K562 (cell line): ENCODE data around the gene ATP6V0E2. TPM values are rescaled to one million over a fixed set of nuclear protein-coding genes. Genes with fewer than 3 reads are reported as not detected.

Experiments
- AFF1 ChIP-seq, 2 experiments: fragments of 450-650 bp; IDR thresholded peaks; 2 replicates each; pipeline ENCODE4 v1.6.1; 2018; ENCODE audit warnings: mild to moderate bottlenecking in 2 of 2, low read depth in 1 of 2; ENCODE audit not compliant: partially characterized antibody in 2 of 2
- ATF7 ChIP-seq: fragments of 450-650 bp; IDR thresholded peaks from 2 replicates; pipeline ENCODE4 v1.7.1; 2014; ENCODE audit warnings: mild to moderate bottlenecking, moderate library complexity
- BRCA1 ChIP-seq, 2 experiments: fragments of 450-650 bp in 1 of 2; sonication (generic) in 1 of 2; formaldehyde crosslinking in 1 of 2; IDR thresholded peaks; 2 replicates each; pipeline versions ENCODE4 v1.5.0 to v1.6.1; 2017 to 2020; ENCODE audit warnings: mild to moderate bottlenecking in 1 of 2, missing genetic modification reagents in 1 of 2
- CBX8 ChIP-seq: fragments of 200-600 bp; sonication (generic); IDR thresholded peaks from 2 replicates; pipeline ENCODE4 v1.6.1; 2012; ENCODE audit warnings: borderline replicate concordance, mixed run types, low read depth, mild to moderate bottlenecking, moderate library complexity, mixed read lengths, low read length, control low read depth, inconsistent platforms; ENCODE audit not compliant: poor library complexity, severe bottlenecking; ENCODE audit errors: extremely low read depth
- ETV6 ChIP-seq, 3 experiments: fragments of 150-350 bp in 1 of 3; sonication (generic) in 1 of 3; formaldehyde crosslinking in 1 of 3; IDR thresholded peaks; 2 replicates each; pipeline versions ENCODE4 v1.6.1 to v1.8.0; 2014 to 2022; ENCODE audit warnings: borderline replicate concordance in 2 of 3, low read depth in 2 of 3, antibody characterized with exemption in 1 of 3, low read length in 1 of 3, mild to moderate bottlenecking in 1 of 3, missing genetic modification reagents in 1 of 3
- FOXK1 ChIP-seq: sonication (generic); formaldehyde crosslinking; IDR thresholded peaks from 2 replicates; pipeline ENCODE4 v1.8.0; 2022; ENCODE audit warnings: missing genetic modification reagents, mild to moderate bottlenecking, borderline replicate concordance
- FOXM1 ChIP-seq, 2 experiments: fragments of 450-650 bp in 1 of 2; sonication (generic) in 1 of 2; formaldehyde crosslinking in 1 of 2; IDR thresholded peaks; 2 replicates each; pipeline versions ENCODE4 v1.6.1 to v1.9.0; 2017 to 2022; ENCODE audit warnings: low read depth in 2 of 2, mild to moderate bottlenecking in 2 of 2, missing genetic modification reagents in 1 of 2, moderate library complexity in 1 of 2
- GTF2E2 ChIP-seq: fragments of 200-800 bp; sonication (Bioruptor generic); IDR thresholded peaks from 2 replicates; pipeline ENCODE4 v1.6.1; 2016; ENCODE audit warnings: missing genetic modification characterization, missing compliant biosample characterization
- JUND ChIP-seq, 2 experiments: IDR thresholded peaks; 2 replicates in 1 of 2; 3 replicates in 1 of 2; pipeline ENCODE4 v1.6.1; 2011; ENCODE audit warnings: borderline replicate concordance in 2 of 2, low read depth in 2 of 2, low read length in 2 of 2, improper control_type of control experiment in 1 of 2, missing biosample characterization in 1 of 2, missing genetic modification characterization in 1 of 2, missing genetic modification reagents in 1 of 2
- NFXL1 ChIP-seq: fragments of 450-650 bp; formaldehyde crosslinking; IDR thresholded peaks from 2 replicates; pipeline ENCODE4 v1.4.0; 2021; ENCODE audit warnings: mild to moderate bottlenecking
- PML ChIP-seq: IDR thresholded peaks from 2 replicates; pipeline ENCODE4 v1.6.1; 2012; ENCODE audit warnings: low read length, inconsistent platforms
- RBM22 ChIP-seq: fragments of 200-400 bp; formaldehyde crosslinking; IDR thresholded peaks from 2 replicates; pipeline ENCODE4 v1.6.1; 2018; ENCODE audit warnings: low read length, low read depth; ENCODE audit not compliant: poor library complexity, severe bottlenecking
- SP1 ChIP-seq: sonication (generic); formaldehyde crosslinking; IDR thresholded peaks from 2 replicates; pipeline ENCODE4 v1.8.1; 2022; ENCODE audit warnings: mild to moderate bottlenecking, missing genetic modification reagents
- WHSC1 ChIP-seq: IDR thresholded peaks from one replicate; pipeline ENCODE4 v1.6.1; 2012; ENCODE audit warnings: low read length, control low read depth, inconsistent platforms
- ZNF212 ChIP-seq: fragments of 450-650 bp; formaldehyde crosslinking; IDR thresholded peaks from 2 replicates; pipeline ENCODE4 v1.4.0; 2020; ENCODE audit warnings: mild to moderate bottlenecking
- ZNF311 ChIP-seq: fragments of 250-450 bp; sonication (Bioruptor Pico); IDR thresholded peaks from 2 replicates; pipeline ENCODE4 v1.4.0; 2020; ENCODE audit warnings: mild to moderate bottlenecking, moderate library complexity
- polyA plus RNA-seq, 8 experiments: library from polyadenylated mRNA; depleted of rRNA in 4 of 8; stranded (reverse) in 5 of 8; unstranded in 3 of 8; fragments of >200 nt; fragmentation: Nextera tagmentation in 2 of 8; fragmentation: Illumina TruSeq in 1 of 8; extraction: Ambion mirVana in 2 of 8; extraction: Trizol in 1 of 8; gene quantifications; 2 replicates each; pipeline versions ENCODE4 v1.2.1 to v1.2.3, GENCODE V29; 2011 to 2014; ENCODE audit warnings: inconsistent platforms in 1 of 8, missing spikeins in 1 of 8
- total RNA-seq, 7 experiments: library from RNA; depleted of rRNA in 6 of 7; stranded (reverse); fragments of >200 nt in 6 of 7; fragmentation: Illumina TruSeq in 2 of 7; extraction: Trizol in 2 of 7; gene quantifications; 2 replicates each; pipeline versions ENCODE4 v1.2.1 to v1.2.3, GENCODE V29; 2011 to 2021; ENCODE audit warnings: low replicate concordance in 1 of 7
- TF ChIP-seq, protein P1 (sequence below): fragments of 450-650 bp; IDR thresholded peaks from 2 replicates; pipeline ENCODE4 v1.6.1; 2016; ENCODE audit warnings: antibody characterized with exemption
- TF ChIP-seq, protein P2 (sequence below): sonication (generic); formaldehyde crosslinking; IDR thresholded peaks from 2 replicates; pipeline ENCODE4 v1.8.0; 2022; ENCODE audit warnings: missing genetic modification reagents, mild to moderate bottlenecking, moderate library complexity, borderline replicate concordance

The ATP6V0E2 gene
- total and polyA plus RNA-seq, 9 of the 15 experiments (the other 6 are each of a cell fraction or from before 2014, with no cell fraction given): 0.55 to 18.5 (median 10.9) TPM

- TF ChIP-seq CBX8 (no peak), GTF2E2 (tag) (no peak), ZNF212 (peak; percentile 86; the same call in 1 of the 2 replicates), RBM22 (peak; percentile 64), FOXM1 (IDR thresholded peaks at IDR 0.05; ENCODE audit: low read depth) (no peak), FOXM1 (CRISPR knock-in tag; IDR thresholded peaks at IDR 0.05; ENCODE audit: low read depth) (peak; percentile 71; the same call in 1 of the 2 replicates), ETV6 (IDR thresholded peaks at IDR 0.05; ENCODE audit: borderline replicate concordance in 1 of 2, low read depth in 2 of 2, low read length in 1 of 2) (no peak), ETV6 (CRISPR knock-in tag; IDR thresholded peaks at IDR 0.05; ENCODE audit: borderline replicate concordance) (peak; percentile 84; the same call in 1 of the 2 replicates), PML (no peak; the same call in 1 of the 2 replicates), NFXL1 (0 out of 2 replicates have a peak, but pooled peaks have one; percentile 51), AFF1 (IDR thresholded peaks at IDR 0.05; ENCODE audit: low read depth in 1 of 2, partially characterized antibody in 2 of 2) (peak in 1 of 2 experiments; percentile 90), ZNF311 (CRISPR knock-in tag) (no peak), FOXK1 (CRISPR knock-in tag) (peak; percentile 62; the same call in 1 of the 2 replicates), JUND (IDR thresholded peaks at IDR 0.05; ENCODE audit: borderline replicate concordance, low read depth, low read length) (peak; percentile 65), JUND (tag; IDR thresholded peaks at IDR 0.05; ENCODE audit: borderline replicate concordance, low read depth, low read length) (peak; percentile 52; the same call in 1 of the 3 replicates), BRCA1 (IDR thresholded peaks at IDR 0.05) (no peak), BRCA1 (CRISPR knock-in tag; IDR thresholded peaks at IDR 0.05) (0 out of 2 replicates have a peak, but pooled peaks have one; percentile 17), ATF7 (peak; percentile 90), WHSC1 (peak; percentile 48), SP1 (CRISPR knock-in tag) (peak; percentile 94)
- TF ChIP-seq, protein P1, sequence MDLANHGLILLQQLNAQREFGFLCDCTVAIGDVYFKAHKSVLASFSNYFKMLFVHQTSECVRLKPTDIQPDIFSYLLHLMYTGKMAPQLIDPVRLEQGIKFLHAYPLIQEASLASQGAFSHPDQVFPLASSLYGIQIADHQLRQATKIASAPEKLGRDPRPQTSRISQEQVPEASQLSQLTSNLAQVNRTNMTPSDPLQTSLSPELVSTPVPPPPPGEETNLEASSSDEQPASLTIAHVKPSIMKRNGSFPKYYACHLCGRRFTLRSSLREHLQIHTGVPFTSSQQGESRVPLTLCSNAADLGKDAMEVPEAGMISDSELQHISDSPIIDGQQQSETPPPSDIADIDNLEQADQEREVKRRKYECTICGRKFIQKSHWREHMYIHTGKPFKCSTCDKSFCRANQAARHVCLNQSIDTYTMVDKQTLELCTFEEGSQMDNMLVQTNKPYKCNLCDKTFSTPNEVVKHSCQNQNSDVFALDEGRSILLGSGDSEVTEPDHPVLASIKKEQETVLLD: no peak
- TF ChIP-seq, protein P2, sequence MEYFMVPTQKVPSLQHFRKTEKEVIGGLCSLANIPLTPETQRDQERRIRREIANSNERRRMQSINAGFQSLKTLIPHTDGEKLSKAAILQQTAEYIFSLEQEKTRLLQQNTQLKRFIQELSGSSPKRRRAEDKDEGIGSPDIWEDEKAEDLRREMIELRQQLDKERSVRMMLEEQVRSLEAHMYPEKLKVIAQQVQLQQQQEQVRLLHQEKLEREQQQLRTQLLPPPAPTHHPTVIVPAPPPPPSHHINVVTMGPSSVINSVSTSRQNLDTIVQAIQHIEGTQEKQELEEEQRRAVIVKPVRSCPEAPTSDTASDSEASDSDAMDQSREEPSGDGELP (CRISPR knock-in tag): peak; percentile 93
Measured at GRCh38 chr7:149838224-149838991, 35.4 kb upstream of the ATP6V0E2 start, which contains the start of gene ZNF862 (continued).
